H7 (cell line): Measurements from ENCODE around the gene AIDA. TPM values are rescaled to one million over a fixed set of nuclear protein-coding genes. Genes with fewer than 3 reads are reported as not detected.
A peak's percentile ranks its signal among the peaks of the same experiment; 100 is the strongest.

Experiments used
- DNase-seq: peaks from one replicate; pipeline ENCODE4 v3.0.0; 2012
- H3K27me3 ChIP-seq: 2 replicates; pipeline ENCODE4 v1.6.0; 2011; ENCODE audit warnings: mild to moderate bottlenecking, low read length; ENCODE audit not compliant: control insufficient read depth, insufficient read depth
- H3K36me3 ChIP-seq: replicated peaks from 2 replicates; pipeline ENCODE4 v1.5.1; 2011; ENCODE audit warnings: low read length; ENCODE audit not compliant: control insufficient read depth, insufficient read depth
- H3K4me3 ChIP-seq: 2 replicates; pipeline ENCODE4 v1.5.1; 2011; ENCODE audit warnings: low read depth, mild to moderate bottlenecking, control low read depth, low read length, moderate library complexity; ENCODE audit not compliant: insufficient read depth
- total RNA-seq: library from RNA; depleted of rRNA; stranded (reverse); fragments of >200 nt; shearing (Covaris generic); gene quantifications from 2 replicates; pipeline ENCODE4 v1.2.3, GENCODE V29; 2014

AIDA gene
- total RNA-seq, 1 experiment from 2014 or later: 48.3 TPM

- no peak for DNase-seq
- Histone ChIP-seq H3K36me3 (peaks cover 5% of the 10 kb centered on the region), H3K4me3 (no peak overlapping the region), H3K27me3 (no peaks in the 10 kb centered on the region)
Measured at GRCh38 chr1:222734740-222735139, 22.4 kb upstream of the AIDA start.

- Histone ChIP-seq H3K4me3 (no peak overlapping the region), H3K36me3 (peaks cover 11% of the 10 kb centered on the region), H3K27me3 (no peaks in the 10 kb centered on the region)
- DNase-seq: no peak
Measured at GRCh38 chr1:222732216-222733159, 20.2 kb upstream of the AIDA start.

GRCh38 chr1:222730866-222731265 lies 18.6 kb upstream of the AIDA start:
- Histone ChIP-seq H3K4me3 (no peak overlapping the region), H3K27me3 (no peaks in the 10 kb centered on the region), H3K36me3 (peaks cover 11% of the 10 kb centered on the region)
- no peak for DNase-seq

- no peak for DNase-seq
- Histone ChIP-seq H3K27me3 (no peaks in the 10 kb centered on the region), H3K4me3 (no peak overlapping the region), H3K36me3 (peaks cover 11% of the 10 kb centered on the region)
Measured at GRCh38 chr1:222728746-222729145, 16.5 kb upstream of the AIDA start.

- Histone ChIP-seq H3K36me3 (peaks cover 2% of the 10 kb centered on the region; the same call in 1 of the 2 replicates), H3K27me3 (no peaks in the 10 kb centered on the region), H3K4me3 (no peak overlapping the region)
- no peak for DNase-seq
Measured at GRCh38 chr1:222716393-222716792, 4.1 kb upstream of the AIDA start.

- Histone ChIP-seq H3K36me3 (no peaks in the 10 kb centered on the region), H3K27me3 (no peaks in the 10 kb centered on the region), H3K4me3 (peak overlapping the region; percentile 97)
- peak; percentile 91 for DNase-seq
Measured at GRCh38 chr1:222713091-222713961, 1.0 kb upstream of the AIDA start.

- Histone ChIP-seq H3K36me3 (no peaks in the 10 kb centered on the region), H3K27me3 (no peaks in the 10 kb centered on the region), H3K4me3 (peak overlapping the region; percentile 97)
- DNase-seq: peak; percentile 66
Measured at GRCh38 chr1:222711319-222712252, 705 bp downstream of the AIDA start.

- no peak overlapping the region for H3K4me3 ChIP-seq
- no peak for DNase-seq
- no peaks in the 10 kb centered on the region; the same call in 1 of the 2 replicates for H3K36me3 ChIP-seq
- H3K27me3 ChIP-seq: no peaks in the 10 kb centered on the region
Measured at GRCh38 chr1:222709700-222710153, 2.6 kb downstream of the AIDA start.

- no peaks in the 10 kb centered on the region for H3K27me3 ChIP-seq
- H3K4me3 ChIP-seq: no peak overlapping the region
- H3K36me3 ChIP-seq: no peaks in the 10 kb centered on the region; the same call in none of the 2 replicates
- no peak for DNase-seq
Measured at GRCh38 chr1:222706815-222707214, 5.5 kb downstream of the AIDA start.

- Histone ChIP-seq H3K27me3 (no peaks in the 10 kb centered on the region), H3K36me3 (no peaks in the 10 kb centered on the region; the same call in none of the 2 replicates), H3K4me3 (no peak overlapping the region)
- DNase-seq: no peak
Measured at GRCh38 chr1:222704260-222704659, 8.0 kb downstream of the AIDA start.

GRCh38 chr1:222702210-222702609 lies 10.1 kb downstream of the AIDA start:
- DNase-seq: no peak
- no peak overlapping the region for H3K4me3 ChIP-seq
- no peaks in the 10 kb centered on the region; the same call in none of the 2 replicates for H3K36me3 ChIP-seq
- no peaks in the 10 kb centered on the region for H3K27me3 ChIP-seq

- Histone ChIP-seq H3K36me3 (no peaks in the 10 kb centered on the region; the same call in 1 of the 2 replicates), H3K4me3 (no peak overlapping the region), H3K27me3 (no peaks in the 10 kb centered on the region)
- no peak for DNase-seq
Measured at GRCh38 chr1:222697826-222698225, 14.5 kb downstream of the AIDA start.

GRCh38 chr1:222697203-222697602 lies 15.1 kb downstream of the AIDA start:
- Histone ChIP-seq H3K36me3 (no peaks in the 10 kb centered on the region), H3K27me3 (no peaks in the 10 kb centered on the region), H3K4me3 (no peak overlapping the region)
- DNase-seq: no peak

GRCh38 chr1:222696741-222697140 lies 15.6 kb downstream of the AIDA start:
- H3K4me3 ChIP-seq: no peak overlapping the region
- H3K27me3 ChIP-seq: no peaks in the 10 kb centered on the region
- no peaks in the 10 kb centered on the region for H3K36me3 ChIP-seq
- no peak for DNase-seq
